GM19468 (cell line): ENCODE results near the gene USP17L15.
"Not testable (repeated sequence)": the region's sequence is repeated elsewhere in the genome, so short reads cannot be mapped to it uniquely, and the experiment has no call there.

Source experiments
- ATAC-seq: cut with Tn5 transposase; IDR thresholded peaks from one replicate; pipeline ENCODE4 v1.9.1; 2021; ENCODE audit warnings: mild to moderate bottlenecking, moderate library complexity, moderate number of reproducible peaks; ENCODE audit not compliant: unreplicated experiment; ENCODE audit errors: extremely low read depth

Gene USP17L15

GRCh38 chr4:9234085-9234484 lies at the start of gene USP17L15:
Gene USP17L15, plus strand, starts transcription at chr4:9234385. Its CDS starts 0 bp downstream, at chr4:9234385.
- ATAC-seq = not testable (repeated sequence)

GRCh38 chr4:9210357-9210756 lies 23.8 kb upstream of the USP17L15 start, which contains the start of gene USP17L10:
Gene USP17L10, plus strand, starts transcription at chr4:9210657. Its CDS starts 0 bp downstream, at chr4:9210657.
- ATAC-seq = not testable (repeated sequence)

GRCh38 chr4:9214701-9215100 lies 19.5 kb upstream of the USP17L15 start:
- not testable (repeated sequence) for ATAC-seq

GRCh38 chr4:9215105-9215504 lies 19.1 kb upstream of the USP17L15 start, which contains the start of gene USP17L11:
Gene USP17L11, plus strand, starts transcription at chr4:9215405. Its CDS starts 0 bp downstream, at chr4:9215405.
- ATAC-seq = not testable (repeated sequence)

GRCh38 chr4:9219852-9220251 lies 14.3 kb upstream of the USP17L15 start, which contains the start of gene USP17L12:
Gene USP17L12, plus strand, starts transcription at chr4:9220152. Its CDS starts 0 bp downstream, at chr4:9220152.
- not testable (repeated sequence) for ATAC-seq

GRCh38 chr4:9224596-9224995 lies 9.6 kb upstream of the USP17L15 start, which contains the start of gene USP17L13:
Gene USP17L13, plus strand, starts transcription at chr4:9224896. Its CDS starts 0 bp downstream, at chr4:9224896.
- ATAC-seq = not testable (repeated sequence)

GRCh38 chr4:9230249-9230648 lies 3.9 kb upstream of the USP17L15 start:
- ATAC-seq = not testable (repeated sequence)

GRCh38 chr4:9238461-9238860 lies 4.3 kb downstream of the USP17L15 start:
- ATAC-seq = not testable (repeated sequence)

- not testable (repeated sequence) for ATAC-seq
Measured at GRCh38 chr4:9243579-9243978, 9.4 kb downstream of the USP17L15 start, which contains the start of gene USP17L17. Gene USP17L17, plus strand, starts transcription at chr4:9243879. Its CDS starts 0 bp downstream, at chr4:9243879.

GRCh38 chr4:9247953-9248680 lies 13.9 kb downstream of the USP17L15 start, which contains the start of gene USP17L18:
Gene USP17L18, plus strand, starts transcription at chr4:9248630. Its CDS starts 0 bp downstream, at chr4:9248630.
- not testable (repeated sequence) for ATAC-seq

- ATAC-seq = not testable (repeated sequence)
Measured at GRCh38 chr4:9253078-9253477, 18.9 kb downstream of the USP17L15 start, which contains the start of gene USP17L19. Gene USP17L19, plus strand, starts transcription at chr4:9253378. Its CDS starts 0 bp downstream, at chr4:9253378.

GRCh38 chr4:9257824-9258223 lies 23.6 kb downstream of the USP17L15 start, which contains the start of gene USP17L20:
Gene USP17L20, plus strand, starts transcription at chr4:9258124. Its CDS starts 0 bp downstream, at chr4:9258124.
- ATAC-seq = not testable (repeated sequence)

- ATAC-seq = not testable (repeated sequence)
Measured at GRCh38 chr4:9262572-9262971, 28.4 kb downstream of the USP17L15 start, which contains the start of gene USP17L21. Gene USP17L21, plus strand, starts transcription at chr4:9262872. Its CDS starts 0 bp downstream, at chr4:9262872.

GRCh38 chr4:9267319-9267718 lies 33.1 kb downstream of the USP17L15 start, which contains the start of gene USP17L22:
Gene USP17L22, plus strand, starts transcription at chr4:9267619. Its CDS starts 0 bp downstream, at chr4:9267619.
- ATAC-seq = not testable (repeated sequence)

- not testable (repeated sequence) for ATAC-seq
Measured at GRCh38 chr4:9271719-9272118, 37.5 kb downstream of the USP17L15 start.
